ENCODE results near the gene ALPL.
A peak's percentile ranks its signal among the peaks of the same experiment; 100 is the strongest.

ALPL gene

GRCh38 chr1:21607549-21608529 is 98.6 kb downstream of the ALPL start:
- no peak for DNase-seq (ENCODE audit: low read depth, low spot score)
- no peak overlapping the region for H3K4me3 ChIP-seq (ENCODE audit: low read length)

DNA sequence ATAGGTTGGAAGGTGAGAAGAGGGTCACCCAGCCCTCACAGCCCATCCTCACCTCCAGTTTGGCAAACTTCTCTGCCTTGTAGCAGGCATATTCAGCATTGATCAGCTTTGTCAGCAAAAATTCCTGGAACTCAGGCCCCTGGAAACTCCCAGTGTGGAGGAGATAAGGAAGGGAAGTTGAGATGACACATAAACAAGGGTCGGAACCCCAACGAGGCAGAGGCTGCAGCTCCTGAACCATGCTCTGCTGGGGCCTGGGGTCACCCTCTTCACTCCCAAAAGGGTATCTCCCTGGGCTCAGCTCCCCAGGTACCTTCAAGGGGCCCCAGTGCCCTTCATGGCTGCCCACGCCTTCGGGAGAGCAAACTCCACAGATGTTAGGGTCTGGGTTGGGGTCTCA is 99.6 kb downstream of the ALPL start:
- no peak overlapping the region for H3K4me3 ChIP-seq (ENCODE audit: low read length)
- DNase-seq (ENCODE audit: low read depth, low spot score): no peak

DNA sequence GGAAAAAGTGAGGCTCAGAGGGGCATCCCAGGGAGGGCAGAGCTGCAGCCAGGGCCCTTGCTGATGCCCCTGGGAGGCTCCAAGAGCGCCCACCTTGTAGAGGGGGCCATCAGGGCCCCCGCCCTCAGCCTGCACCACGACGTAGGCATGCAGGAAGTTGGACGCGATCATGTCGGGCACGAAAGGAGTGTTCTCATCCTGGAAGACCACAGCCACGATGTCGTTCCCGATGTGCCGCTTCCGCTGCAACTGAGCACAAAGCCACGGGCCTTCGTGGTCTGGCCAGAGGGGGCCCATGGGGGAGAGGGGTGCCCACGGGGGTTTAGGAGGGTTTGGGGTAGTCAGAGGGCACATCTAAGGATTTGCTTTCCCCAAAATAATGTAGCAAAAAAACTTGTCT is 100.8 kb downstream of the ALPL start:
- DNase-seq (ENCODE audit: low read depth, low spot score): no peak
- no peak overlapping the region for H3K4me3 ChIP-seq (ENCODE audit: low read length)

DNA sequence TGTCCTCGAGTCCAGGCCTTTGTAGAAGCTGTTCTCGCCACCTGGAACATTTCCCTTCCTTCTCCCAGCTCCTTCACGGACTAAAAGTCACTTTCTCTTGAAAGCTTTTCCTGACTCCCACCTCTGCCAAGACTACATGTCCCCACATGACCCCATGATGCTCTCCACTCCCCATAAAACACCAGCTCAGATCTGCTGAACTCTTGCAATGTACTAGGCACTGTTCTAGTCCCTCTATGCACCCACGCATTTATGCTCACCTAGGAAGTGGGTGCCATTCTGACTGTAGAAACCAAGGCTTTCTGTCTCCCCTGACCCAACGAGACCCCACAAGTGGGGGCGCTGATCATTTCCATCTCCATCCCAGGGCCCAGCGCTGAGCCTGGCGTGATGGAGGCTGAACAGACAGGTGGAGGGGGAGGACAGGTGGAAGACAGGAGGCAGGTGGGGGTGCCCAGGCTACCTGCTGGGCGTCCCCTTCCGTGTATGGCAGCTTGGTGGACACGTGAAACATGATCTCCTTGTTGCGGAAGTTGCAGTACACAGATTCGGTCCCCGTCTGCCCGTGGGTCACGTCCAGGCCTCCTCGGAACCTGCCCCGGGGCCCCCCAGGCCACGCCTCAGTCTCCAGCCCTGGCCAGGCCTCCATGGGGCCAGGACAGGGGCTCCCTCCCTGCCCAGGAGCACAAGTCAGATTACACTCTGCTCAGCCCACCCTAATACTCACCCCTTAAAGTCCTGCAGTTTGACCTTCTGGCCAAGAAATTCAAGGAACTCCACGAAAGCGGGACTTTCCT is 102.0 kb downstream of the ALPL start:
- H3K4me3 ChIP-seq (ENCODE audit: low read length): no peak overlapping the region
- no peak for DNase-seq (ENCODE audit: low read depth, low spot score)

GRCh38 chr1:21612057-21612456 is 102.8 kb downstream of the ALPL start:
- no peak overlapping the region for H3K4me3 ChIP-seq (ENCODE audit: low read length)
- DNase-seq (ENCODE audit: low read depth, low spot score): no peak

GRCh38 chr1:21613072-21613867 is 104.0 kb downstream of the ALPL start:
- H3K4me3 ChIP-seq (ENCODE audit: low read length): no peak overlapping the region
- DNase-seq (ENCODE audit: low read depth, low spot score): no peak

DNA sequence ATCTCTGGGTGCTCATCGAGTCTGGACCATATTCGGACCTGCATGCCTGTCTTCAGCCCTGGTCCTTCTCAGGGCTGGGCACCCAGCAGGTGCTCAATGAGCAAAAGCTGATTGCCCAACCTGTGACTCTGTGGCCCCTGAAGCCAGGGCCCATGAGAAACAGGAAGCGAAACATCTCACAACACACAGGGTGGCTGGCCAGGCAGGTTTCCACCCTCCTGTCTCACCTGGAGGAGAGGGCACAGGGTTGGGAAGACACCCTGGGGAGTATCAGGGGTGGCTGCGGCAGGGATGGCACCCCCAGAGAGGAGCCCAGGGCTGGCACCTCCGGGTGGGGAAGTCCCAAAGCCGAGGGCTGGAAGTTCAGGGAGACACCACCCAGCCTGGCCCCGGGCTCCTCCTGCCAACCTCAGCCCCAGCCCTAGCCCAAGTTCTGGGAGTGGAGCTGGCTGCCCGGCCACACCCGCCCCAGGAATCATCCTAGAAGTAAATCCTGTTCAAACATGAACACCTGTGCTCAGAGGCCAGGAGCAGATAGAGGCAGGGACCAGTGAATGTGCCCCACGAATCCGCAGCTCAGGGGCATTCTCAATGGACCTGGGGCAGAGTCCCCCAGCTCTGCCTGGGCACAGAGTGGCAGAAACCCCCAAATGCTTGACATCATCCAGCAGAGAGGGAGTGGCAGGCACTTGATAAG is 105.3 kb downstream of the ALPL start:
- H3K4me3 ChIP-seq (ENCODE audit: low read length): no peak overlapping the region
- DNase-seq (ENCODE audit: low read depth, low spot score): no peak

DNA sequence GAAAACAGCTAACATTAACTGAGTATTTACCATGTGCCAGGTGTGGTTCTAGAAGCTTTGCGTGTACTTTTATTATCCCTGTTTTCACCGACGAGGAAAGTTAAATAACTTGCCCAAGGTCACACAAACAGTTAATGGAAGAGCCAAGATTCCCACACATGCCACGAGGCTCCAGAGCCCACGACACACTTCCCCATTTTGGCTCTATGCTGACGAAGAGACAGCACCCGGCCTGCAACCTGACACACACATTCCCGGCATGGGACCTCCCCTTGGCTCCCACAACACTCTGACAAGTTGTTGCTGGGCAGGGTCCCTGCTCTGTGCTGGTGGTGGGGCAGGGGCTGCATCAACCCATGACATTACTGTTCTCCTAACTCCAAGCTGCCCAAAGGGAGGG is 107.1 kb downstream of the ALPL start:
- no peak for DNase-seq (ENCODE audit: low read depth, low spot score)
- H3K4me3 ChIP-seq (ENCODE audit: low read length): no peak overlapping the region

DNA sequence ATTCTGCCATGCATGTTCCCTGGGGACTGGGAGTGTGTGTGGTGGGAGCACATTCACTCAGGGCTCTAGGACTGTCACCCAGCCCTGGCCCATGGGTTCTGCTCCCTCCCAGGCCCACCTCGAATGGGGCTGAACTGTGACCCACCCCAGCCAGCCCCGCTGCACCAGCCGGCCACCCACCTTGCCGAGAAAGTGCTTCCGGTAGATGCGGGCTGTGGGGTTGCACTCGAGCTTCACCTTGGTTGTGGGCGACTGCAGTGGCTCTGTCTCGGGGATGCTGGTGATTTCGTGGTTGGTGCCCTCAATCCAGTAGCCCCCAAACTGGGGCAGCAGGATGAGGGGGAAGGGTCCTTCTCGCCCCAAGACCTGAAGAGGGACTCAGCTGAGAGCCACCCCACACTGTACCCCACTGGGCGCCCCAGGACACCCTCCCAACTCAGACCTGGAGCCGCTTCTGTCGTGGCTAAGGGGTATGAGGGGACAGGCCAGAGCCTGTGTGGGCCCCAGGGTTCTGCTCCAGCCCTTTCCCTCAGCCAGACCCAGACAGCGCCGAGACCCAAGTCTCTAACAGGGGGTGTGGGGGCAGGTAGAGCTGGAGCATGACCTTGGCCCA is 108.0 kb downstream of the ALPL start:
- DNase-seq (ENCODE audit: low read depth, low spot score): no peak
- H3K4me3 ChIP-seq (ENCODE audit: low read length): no peak overlapping the region

GRCh38 chr1:21618059-21618458 is 108.8 kb downstream of the ALPL start:
- DNase-seq (ENCODE audit: low read depth, low spot score): no peak
- H3K4me3 ChIP-seq (ENCODE audit: low read length): no peak overlapping the region

DNA sequence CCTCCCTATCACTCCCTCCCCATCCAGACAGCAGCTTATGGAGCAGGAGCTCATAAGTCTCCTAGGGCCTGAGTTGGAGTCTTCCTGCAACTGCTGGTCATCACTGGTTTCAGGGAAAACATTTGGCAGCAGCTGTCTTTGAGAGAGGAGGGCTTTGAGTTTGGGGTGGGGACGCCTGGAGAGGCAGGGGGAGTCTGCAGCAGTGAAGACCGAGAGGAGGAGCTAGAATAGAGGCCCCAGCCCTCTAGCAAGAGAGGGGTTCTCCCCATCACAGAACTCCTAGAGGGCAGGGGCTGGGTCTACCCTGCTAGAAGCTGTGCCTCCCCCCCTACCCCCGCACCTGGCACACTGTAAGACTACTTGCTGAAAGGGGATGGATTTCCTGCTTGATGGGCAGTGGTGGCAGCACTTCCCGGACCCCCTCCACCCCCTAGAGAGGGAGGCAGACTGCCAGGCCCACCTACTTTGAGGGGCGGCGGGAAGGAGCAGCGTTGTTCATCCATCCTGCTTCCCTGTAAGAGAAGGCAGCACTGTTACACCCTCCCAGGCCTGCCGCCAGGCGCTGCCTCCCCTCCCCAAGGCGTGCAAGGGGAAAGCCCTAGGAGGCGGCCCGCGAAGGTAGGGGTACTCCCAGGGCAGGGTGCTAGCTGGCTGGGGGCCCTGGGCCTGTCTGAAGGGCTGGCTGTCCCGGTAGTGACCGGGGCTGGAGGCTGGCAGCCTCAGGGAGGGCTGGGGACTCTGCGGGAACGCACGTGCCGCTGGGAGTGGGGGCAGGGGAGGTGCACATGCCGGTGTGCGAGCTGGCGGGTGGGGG is 109.5 kb downstream of the ALPL start:
- H3K4me3 ChIP-seq (ENCODE audit: low read length): peak overlapping the region; percentile 64
- no peak for DNase-seq (ENCODE audit: low read depth, low spot score)

DNA sequence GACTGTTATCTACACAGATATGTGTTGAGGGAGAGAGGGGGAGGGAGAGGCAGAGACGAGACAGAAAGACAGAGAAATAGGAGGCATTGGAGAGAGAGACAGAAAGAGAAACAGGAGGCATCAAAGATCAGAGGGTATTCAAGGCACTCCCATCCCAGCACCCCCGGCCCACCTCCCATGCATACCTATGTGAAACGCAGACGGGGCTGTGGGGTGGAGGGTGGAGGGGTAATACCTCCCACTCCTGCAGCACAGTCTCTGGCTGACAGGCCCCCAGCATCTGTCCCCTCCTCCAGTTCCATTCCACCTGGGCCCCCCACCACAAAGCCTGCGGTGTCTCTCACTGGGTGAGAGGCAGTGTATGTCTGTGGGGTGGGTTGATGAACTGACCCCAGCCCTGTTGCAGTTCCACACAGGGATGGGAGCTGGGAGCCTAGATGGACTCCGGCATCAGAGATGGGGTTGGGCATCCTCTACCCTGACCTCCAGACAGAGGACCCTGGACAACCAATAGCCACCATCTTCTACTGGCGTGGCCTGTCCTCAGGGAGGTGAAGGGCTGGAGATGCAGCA is 110.2 kb downstream of the ALPL start:
- no peak for DNase-seq (ENCODE audit: low read depth, low spot score)
- peak overlapping the region; percentile 64 for H3K4me3 ChIP-seq (ENCODE audit: low read length)

GRCh38 chr1:21620011-21620410 is 110.8 kb downstream of the ALPL start:
- H3K4me3 ChIP-seq (ENCODE audit: low read length): peak overlapping the region; percentile 64
- DNase-seq (ENCODE audit: low read depth, low spot score): no peak

GRCh38 chr1:21620496-21620895 is 111.3 kb downstream of the ALPL start:
- peak overlapping the region; percentile 64 for H3K4me3 ChIP-seq (ENCODE audit: low read length)
- no peak for DNase-seq (ENCODE audit: low read depth, low spot score)

DNA sequence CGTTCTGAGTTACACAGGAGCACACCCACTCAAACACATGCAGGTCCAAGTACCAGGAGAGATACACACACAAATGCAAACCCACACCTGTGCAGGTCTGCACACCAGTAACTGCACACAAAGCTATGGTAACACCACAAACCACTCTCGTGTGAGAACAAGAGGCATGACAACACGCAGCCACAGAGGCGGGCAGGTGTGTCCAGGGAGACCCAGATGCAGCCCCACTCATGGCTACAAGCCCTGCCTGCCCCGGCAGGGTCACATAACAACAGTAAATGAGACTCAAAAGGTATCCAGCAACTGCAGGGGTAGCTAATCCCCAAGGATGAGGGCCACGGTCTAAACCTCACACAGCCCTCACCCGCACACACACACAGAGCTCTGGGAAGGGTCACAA is 111.8 kb downstream of the ALPL start:
- DNase-seq (ENCODE audit: low read depth, low spot score): no peak
- H3K4me3 ChIP-seq (ENCODE audit: low read length): peak overlapping the region; percentile 64

- no peak for DNase-seq (ENCODE audit: low read depth, low spot score)
- peak overlapping the region; percentile 64 for H3K4me3 ChIP-seq (ENCODE audit: low read length)
Observed at GRCh38 chr1:21621761-21622436, 112.7 kb downstream of the ALPL start.
